Suppressor macrophage treated with lipopolysaccharide for 4 hours (primary cell): ENCODE data around the gene CSRP1.
"Not testable (repeated sequence)": the region's sequence is repeated elsewhere in the genome, so short reads cannot be mapped to it uniquely, and the experiment has no call there.

Experiments used
- DNase-seq: peaks from one replicate; pipeline ENCODE4 v3.0.0-alpha.2; 2020

CSRP1 gene

DNA sequence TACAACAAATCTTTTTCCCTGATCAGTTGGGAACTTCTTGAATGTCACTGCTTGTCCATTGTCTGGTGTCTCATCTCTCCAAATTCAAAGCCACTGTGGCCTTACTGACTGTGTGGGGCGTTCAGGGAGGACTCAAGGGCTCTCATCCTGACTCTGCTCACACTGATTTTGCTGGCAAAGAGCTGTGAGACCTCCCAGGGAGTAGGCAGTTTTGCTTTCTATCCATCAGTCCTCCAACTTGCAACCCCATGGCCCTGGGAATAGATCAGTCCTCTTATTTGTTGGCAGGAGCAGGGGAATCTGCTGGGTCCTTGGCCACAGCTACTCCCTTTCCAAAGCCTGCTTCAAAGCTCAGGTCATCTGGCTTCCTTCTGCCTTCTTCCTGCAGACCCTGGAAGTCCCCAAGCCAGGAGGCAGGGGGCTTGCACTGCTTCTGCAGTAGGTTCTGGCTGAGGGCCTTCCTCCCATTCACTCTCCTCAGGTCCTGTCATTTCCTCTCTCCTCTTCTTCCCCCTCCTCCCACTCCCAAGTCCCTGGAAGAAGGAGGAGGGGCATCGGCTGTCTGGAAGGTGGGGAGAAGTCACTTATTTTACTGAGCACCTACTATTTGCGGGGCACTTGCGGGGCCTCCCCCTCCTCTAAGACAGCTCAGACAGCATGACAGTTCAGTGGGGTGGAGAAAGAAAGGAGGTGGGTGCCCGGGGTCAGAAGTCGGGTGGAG, 31.1 kb upstream of the CSRP1 start:
- DNase-seq = no peak

GRCh38 chr1:201537467-201537866, 30.5 kb upstream of the CSRP1 start:
- no peak for DNase-seq

- no peak for DNase-seq
Measured at GRCh38 chr1:201537028-201537427, 30.1 kb upstream of the CSRP1 start.

DNA sequence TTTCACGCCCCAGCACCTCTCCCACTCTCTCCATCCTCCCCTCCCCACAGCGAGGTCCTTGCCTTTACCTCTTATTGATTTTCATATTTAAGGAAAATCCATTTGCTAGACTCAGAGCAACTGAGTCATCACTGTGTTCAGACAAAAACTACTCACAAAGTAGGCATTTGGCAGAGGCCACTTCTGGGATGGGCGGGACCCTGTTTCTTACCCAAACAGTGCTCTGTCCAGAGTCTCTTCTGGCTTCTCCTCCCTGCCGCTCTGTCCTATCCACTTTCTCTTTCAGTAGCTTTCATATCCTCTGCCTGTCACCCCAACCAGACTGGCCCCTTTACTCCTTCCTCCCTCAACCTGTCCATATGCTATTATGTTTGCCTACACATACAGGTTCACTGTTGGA, 29.6 kb upstream of the CSRP1 start:
- peak; percentile 73 for DNase-seq

DNA sequence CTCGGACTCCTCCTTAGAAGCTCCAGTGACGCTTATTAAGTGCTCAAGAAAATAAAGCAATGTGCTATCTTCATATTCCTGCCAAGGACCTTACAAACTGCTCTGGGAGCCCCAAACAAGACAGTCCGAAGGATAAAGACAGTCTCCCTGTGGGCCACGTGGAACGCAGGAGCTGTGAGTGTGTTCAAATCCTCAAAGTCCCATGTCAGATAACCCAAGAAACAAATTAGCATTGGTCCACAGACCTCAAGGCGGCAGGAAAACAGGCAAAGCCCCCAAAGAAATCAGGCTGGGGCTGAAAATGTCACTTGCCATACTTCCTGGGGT, 29.0 kb upstream of the CSRP1 start:
- no peak for DNase-seq

DNA sequence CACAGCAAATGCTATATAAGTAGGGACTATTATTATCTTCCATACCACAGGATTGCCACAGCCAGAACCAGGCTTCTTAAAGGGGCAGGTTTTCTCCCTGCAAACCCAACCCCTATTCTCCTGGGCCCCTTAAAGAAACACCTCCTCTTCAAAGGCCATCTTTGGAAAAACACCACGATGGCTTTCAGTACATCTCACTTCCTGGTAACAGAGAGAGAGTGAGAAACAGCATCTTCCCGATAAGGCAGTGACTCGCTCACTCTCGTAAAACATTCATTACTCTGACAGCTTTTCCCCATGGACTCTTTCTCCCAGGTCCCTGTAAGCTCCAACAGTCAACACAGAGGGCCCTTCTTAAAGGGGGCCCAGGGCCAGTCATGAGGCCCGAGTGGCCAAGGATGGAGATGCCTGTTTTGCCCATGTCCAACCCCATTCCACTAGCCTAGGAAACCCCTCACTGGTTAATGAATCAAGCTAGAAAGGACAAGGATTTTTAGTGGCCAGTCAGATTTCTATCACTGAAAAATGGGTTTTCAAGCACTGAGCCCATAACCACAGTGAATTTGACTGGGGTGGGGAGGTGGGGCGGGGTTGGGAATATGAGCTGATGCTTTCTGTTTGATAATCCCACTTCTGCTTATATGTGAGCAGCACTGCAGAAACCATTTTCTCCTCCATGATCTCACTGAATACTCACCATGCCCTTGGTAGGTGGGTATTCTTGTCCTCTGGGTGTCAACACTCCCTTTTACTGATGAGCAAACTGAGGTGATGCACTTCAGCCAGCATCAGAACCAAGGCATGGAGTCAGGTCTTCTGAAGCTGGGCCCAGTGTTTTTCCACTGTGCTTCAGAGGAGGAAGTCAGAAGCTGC, 28.4 kb upstream of the CSRP1 start:
- peak; percentile 87 for DNase-seq

DNA sequence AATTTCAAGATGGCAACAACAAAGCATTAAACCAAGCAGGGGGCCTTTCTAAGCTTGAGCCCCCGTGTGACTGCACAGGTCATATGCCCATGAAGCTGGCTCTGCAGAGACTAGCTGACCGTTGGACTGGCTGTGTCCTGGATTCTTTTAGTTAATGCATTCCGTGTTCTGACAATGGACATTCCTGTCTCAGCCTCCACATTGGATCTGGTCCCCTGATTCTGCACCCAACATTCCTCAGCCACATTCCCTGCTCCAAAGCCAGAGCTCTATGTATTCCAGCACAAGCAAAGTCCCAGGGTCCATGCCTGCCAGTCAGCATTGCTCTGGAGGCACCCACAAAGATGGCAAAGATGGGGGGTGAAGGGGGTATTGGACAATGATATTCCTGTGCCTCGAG, 26.9 kb upstream of the CSRP1 start:
- no peak for DNase-seq

GRCh38 chr1:201531551-201532425, 24.9 kb upstream of the CSRP1 start:
- DNase-seq = no peak

- DNase-seq = peak; percentile 90
Measured at GRCh38 chr1:201530741-201531531, 24.0 kb upstream of the CSRP1 start.

DNA sequence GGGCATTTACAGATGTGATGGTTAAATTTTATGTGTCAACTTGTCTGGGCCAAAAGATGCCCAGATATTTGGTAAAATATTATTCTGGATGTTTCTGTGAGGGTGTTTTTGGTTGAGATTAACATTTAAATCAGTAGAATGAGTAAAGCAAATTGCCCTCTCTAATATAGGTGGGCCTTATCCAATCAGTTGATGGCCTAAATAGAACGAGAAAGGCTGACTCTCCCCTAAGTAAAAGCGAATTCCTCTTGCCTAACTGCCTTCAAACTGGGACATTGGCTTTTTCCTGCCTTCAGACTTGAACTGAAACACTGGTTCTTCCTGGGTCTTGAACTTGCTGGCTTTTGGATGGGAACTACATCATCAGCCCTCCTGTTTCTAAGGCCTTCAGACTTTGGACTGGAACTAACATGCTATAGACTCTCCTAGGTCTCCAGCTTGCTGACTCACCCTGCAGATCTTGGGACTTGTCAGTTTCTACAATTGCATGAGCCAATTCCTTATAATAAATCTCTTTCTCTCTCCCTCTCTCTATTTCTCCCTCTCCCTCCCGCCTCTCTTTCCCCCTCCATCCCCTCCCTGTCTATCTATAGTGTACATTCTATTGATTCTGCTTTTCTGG, 21.8 kb upstream of the CSRP1 start:
- no peak for DNase-seq

DNA sequence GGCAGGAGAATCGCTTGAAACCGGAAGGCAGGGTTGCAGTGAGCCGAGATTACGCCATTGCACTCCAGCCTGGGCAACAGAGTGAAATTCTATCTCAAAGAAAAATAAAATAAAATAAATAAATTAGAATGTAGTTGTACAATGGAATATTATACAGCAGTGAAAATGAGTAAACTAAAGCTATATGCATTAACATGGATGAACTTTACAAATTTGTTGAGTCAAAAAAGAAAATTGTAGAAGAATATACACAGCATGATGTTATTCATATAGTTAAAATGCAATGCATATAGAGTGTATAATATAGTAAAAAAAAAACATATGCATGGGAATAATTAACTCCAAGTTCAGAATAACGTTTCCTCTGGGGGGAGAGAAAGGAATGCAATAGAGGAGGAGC, 21.0 kb upstream of the CSRP1 start:
- DNase-seq = no peak

- DNase-seq = peak; percentile 55
Measured at GRCh38 chr1:201525193-201525778, 18.4 kb upstream of the CSRP1 start.

DNA sequence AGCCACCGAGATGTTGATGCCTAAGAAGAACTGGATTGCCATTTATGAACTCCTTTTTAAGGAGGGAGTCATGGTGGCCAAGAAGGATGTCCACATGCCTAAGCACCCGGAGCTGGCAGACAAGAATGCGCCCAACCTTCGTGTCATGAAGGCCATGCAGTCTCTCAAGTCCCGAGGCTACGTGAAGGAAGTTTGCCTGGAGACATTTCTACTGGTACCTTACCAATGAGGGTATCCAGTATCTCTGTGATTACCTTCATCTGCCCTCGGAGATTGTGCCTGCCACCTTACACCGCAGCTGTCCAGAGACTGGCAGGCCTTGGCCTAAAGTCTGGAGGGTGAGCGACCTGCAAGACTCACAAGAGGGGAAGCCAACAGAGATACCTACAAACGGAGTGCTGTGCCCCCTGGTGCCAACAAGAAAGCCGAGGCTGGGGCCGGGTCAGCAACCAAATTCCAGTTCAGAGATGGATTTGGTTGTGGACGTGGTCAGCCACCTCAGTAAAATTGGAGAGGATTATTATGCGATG, 13.2 kb upstream of the CSRP1 start:
- not testable (repeated sequence) for DNase-seq

- no peak for DNase-seq
Measured at GRCh38 chr1:201518071-201518470, 11.1 kb upstream of the CSRP1 start.

DNA sequence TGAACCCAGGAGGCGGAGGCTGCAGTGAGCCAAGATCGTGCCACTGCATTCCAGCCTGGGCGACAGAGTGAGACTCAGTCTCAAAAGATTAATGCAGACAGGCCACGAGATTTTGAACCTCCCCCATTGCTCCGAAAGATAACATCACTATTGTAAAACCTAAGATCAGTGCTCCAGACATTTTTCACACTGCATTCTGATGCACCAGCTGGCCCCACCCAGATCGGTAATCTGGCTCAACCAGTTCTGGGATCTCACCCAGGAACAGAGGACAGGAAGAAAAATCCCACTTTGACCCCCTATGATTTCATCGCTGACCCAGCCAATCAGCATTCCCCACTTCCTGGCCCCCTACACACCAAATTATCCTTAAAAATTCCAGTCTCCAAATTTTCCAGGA, 10.7 kb upstream of the CSRP1 start:
- DNase-seq = no peak

GRCh38 chr1:201516511-201517127, 9.7 kb upstream of the CSRP1 start:
- DNase-seq = no peak

- no peak for DNase-seq
Measured at GRCh38 chr1:201515895-201516294, 9.0 kb upstream of the CSRP1 start.

- no peak for DNase-seq
Measured at GRCh38 chr1:201515062-201515750, 8.3 kb upstream of the CSRP1 start.

DNA sequence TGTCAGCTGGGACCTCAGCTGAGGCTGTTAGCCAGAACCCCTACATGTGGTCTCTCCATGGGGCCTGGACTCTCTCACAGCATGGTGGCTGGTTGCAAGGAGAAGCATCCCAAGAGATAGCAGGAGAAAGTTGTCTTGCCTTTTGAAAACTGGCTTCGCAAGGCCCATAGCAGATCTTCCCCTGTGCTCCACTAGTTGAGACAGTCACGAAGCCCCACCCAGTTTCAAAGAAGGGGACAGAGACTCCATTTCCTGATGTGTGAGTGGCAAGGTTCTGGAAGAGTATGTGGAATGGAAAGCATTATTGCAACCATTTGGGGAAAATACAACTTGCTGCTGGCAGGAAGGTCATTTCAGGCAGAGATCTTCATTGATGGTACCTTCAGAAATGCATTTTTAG, 7.5 kb upstream of the CSRP1 start:
- DNase-seq = no peak

- DNase-seq = no peak
Measured at GRCh38 chr1:201513498-201514243, 6.7 kb upstream of the CSRP1 start.
